NCI-H2171 (cell line): Measurements from ENCODE around the gene DRD5.
"Not testable (repeated sequence)": the region's sequence is repeated elsewhere in the genome, so short reads cannot be mapped to it uniquely, and the experiment has no call there.

Experiments
- DNase-seq: peaks from one replicate; lab custom pipeline; 2025; lab: John Stamatoyannopoulos, UW

DRD5 gene

DNA sequence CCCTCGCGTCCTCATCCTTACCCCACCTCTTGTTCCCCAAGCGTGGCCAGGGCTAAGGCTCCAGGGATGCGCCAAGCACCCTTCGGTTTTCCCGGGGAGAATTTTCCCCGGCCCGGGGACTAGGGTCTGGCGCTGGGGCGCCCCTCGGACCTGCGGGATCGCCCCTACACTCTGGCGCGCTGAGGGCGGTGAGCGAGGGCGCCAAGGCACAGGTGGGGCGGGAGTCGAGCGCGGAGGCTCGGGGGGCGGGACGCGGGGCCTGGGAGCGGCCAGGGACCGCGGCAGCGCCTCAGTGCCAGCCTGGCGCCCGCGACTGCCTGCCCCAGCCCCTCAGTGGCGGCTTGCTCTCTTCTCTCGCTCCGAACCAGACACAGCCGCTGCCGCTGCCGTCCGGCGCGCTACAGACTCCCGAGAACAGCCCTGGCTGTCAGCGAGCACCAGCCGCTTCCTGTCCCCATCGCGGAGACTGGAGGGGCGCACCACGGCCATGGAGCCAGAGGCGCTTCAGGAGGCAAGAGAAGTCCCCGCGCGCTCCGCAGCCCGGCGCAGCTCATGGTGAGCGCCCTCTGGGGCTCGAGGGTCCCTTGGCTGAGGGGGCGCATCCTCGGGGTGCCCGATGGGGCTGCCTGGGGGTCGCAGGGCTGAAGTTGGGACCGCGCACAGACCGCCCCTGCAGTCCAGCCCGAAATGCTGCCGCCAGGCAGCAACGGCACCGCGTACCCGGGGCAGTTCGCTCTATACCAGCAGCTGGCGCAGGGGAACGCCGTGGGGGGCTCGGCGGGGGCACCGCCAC, at the start of gene DRD5:
TSS of gene DRD5 (plus strand) at position 292 of the 793 bp plus-strand sequence. CDS start at position 688, 396 bp downstream.
- no peak for DNase-seq

DNA sequence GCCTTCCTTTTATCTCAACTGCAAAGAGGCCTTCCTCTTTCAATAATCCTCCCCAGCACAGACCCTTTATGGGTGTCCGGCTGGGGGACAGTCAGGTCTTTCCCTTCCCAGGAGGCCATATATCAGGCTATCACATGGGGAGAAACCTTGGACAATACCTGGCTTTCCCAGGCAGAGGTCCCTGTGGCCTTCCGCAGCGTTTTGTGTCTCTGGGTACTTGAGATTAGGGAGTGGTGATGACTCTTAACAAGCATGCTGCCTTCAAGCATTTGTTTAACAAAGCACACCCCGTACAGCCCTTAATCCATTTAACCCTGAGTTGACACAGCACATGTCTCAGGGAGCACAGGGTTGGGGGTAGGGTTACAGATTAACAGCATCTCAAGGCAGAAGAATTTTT, 49.2 kb upstream of the DRD5 start:
- DNase-seq = not testable (repeated sequence)

DNA sequence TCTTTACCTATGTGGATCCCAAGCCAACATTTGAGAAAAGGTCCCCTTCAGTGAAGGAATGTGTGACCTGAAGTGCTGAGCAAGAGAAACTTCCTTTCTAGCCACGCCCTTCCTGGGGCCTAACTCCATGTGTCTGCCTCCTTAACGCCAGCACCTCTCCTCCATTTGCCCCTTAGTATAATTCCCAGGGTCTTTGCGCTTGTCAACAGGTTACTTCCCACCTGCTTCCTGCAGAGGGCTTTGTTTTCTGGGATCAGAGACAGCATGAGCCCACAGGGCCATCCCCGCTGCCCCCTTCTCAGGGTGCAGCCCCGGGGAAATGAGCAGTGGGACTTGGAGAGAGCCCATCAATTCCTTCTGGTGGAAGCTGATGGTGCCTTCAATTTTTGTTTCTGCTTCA, 45.9 kb upstream of the DRD5 start:
- no peak for DNase-seq

DNA sequence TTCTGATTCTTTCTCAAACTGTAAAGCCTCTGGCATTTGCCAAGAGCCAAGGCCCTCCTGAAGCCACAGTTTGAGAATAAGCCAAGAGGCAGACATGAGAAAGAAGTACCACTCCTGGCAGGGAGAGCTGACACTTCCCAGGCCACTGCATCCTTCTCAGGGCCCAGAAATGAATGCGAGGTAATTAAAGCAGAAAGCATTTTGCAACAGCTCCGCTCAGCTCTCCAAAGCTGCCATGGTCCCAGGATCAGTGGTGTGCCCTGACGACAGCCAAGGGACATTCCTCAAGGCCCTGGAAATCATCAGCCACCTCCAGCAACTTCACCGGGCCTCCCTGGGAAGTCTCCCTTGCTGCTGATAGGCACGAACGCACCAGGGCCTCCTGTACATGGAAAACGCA, 44.2 kb upstream of the DRD5 start:
- not testable (repeated sequence) for DNase-seq

DNA sequence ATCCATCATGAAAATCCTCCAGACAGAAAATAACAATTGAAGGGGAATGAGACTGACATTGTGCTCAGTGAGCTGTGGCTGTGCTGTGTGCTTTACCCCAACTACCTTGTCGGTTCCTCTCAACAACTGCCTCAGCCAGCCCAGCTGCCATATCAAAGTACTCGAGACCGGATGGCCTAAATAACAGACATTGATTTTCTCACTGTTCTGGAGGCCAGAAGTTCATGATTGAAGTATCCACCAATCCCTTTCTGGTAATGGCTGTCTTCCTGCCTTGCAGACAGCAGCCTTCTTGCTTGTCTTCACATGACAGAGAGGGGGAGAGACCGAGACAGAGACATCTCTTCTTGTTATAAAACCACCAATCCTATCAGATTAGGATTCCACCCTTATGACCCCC, 37.6 kb upstream of the DRD5 start:
- DNase-seq = not testable (repeated sequence)

DNA sequence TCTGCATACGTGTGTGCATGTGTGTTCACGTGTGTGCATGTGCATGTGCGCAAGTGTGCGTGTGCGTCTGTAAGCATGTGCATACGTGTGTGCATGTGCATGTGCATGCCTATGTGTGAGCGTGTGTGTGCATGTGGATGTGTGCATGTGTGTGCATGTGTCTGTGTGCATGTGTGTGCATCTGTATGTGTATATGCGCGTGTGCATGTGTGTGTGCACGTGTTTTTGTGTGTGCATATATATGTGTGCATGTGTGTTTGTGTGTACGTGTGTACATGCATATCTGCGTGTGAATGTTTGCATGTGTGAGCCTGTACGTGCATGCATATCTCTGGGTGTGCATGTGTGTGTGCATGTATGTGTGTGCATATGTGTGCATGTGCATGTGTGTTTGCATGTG, 35.7 kb upstream of the DRD5 start:
- DNase-seq = no peak

DNA sequence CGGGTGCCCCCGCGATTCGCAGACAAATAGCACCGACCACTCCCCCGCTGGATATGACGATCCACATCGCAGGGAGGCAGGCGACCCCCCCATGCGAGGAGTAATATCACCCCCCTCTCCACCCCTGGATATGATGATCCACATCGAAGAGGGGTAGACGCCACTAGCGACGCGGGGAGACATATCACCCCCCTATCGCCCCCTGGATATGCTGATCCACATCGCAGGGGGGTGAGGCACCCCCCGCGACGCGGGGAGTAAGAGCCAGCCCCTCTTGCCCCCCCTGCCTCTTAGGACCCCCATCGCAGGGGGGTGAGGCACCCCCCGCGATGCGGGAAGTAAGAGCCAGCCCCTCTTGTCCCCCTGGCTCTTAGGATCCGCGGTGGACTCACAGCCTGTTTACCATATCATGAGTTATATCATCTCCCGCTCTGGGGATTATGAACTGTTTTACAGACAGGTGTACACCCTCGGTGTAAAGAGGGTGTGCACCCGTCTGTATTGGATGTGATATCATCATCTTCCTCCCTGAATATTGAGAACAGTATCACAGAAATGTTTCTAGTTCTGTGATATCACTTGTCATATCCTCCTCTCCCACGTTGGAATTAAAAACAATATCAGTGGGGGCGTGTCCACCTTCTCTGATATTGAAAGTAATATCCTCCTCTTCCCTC, 22.7 kb upstream of the DRD5 start:
- DNase-seq = no peak

DNA sequence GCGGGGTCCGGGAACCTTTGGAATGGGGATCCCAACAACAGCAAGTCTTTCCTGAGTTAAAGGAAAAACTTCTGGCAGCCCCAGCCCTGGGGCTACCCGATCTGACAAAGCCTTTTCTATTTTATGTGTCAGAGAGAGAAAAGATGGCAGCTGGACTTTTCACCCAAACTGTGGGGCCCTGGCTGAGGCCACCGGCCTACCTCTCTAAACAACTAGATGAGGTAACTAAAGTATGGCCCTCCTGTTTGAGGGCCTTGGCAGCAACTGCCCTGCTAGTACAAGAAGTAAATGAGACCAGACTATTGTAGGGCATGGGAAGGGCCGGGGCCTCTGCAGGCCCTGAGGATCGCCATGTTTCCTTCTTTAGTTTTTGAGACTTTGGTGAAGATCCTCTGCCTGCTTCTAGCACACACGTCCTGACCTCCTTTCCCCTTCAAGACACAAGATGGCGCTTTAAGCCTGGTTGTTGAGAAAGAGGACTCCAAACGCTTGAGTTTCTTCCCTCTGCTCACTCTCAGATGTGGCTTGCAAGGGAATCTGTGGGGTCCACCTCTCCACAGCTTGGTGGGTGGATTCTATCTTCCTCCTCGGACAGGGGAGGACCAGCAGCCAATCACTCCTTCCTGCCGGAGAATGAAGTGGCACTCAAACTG, 18.5 kb upstream of the DRD5 start:
- peak; percentile 28 for DNase-seq

DNA sequence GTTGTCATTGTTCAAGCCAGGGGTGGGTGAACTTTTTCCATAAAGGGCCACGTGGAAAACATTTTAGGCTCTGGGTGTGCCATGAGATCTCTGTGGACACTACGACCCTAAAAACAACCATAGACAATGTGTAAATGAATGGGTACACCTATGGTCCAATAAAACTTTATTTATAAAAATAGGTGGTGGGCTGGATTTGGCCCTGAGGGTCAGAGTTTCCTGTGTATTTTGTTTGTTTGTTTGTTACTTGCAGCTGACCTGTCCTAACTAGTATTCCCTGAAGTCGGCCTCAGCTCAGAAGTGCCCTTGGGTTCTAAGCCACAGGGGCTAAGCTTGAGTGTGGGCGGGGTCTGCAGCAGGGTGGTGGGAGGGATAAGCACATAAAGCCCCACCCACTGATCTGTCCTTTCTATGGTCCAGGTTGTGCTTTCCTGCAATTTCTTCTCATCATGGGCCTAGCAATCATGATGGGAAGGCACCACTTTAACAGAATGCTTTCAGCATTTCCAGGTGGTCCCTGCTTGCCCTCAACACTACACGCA, 17.2 kb upstream of the DRD5 start:
- DNase-seq = no peak

DNA sequence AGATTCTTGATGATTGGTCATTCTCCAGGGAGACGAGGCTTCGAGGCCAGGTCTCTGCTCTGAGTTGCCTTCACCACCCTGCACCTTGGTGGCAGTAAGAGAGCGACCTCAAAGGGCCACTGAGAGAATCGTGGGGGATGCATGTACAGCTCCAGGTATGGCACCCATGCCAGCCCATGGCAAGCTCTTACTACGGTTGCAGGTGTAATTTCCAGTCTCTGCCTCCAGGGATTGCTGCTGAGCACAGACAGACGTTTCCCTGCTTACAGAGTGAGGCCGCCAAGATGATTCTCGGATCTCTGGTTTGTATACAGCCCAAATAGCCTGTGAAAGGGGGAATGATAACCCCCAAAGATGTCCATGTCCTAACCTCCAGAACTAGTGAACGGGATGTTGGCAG, 16.3 kb upstream of the DRD5 start:
- DNase-seq = no peak

DNA sequence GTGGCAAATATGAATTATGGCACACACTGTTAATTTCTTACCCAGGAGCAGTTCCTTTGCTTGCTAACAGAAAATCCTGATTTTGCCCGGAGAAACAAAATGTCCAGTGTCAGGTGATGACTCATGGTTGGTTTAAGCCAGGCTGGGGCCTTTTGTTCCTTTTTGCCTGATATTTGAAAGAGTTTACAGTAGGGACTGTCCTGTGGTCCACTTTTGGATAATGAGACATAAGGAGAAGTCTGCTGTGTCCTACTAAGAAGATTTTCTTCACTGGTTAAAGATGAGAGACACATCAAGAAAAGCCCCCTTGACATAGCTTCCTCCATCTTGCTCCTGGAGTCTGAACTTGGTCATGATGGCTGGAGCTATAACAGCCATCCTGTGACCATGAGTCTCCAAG, 12.1 kb upstream of the DRD5 start:
- no peak for DNase-seq

DNA sequence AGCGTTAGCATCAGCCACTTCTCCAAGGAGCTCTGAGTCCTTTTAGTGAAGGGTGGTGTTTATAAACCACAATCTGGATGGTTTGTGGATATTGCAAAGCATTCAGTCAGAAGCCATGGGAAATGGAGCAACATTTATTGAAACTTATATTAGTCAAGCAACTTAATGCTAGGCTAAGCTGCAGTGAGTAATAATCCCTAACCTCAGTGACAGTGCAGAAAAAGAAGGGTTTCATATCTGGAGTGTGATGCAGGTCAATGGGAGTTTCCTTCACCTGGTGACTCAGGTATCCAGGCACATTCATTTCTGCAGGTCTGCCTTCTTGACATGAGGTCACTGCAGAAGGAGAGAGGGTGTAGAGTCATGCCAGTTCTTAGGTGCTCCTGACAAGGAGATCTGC, 10.4 kb upstream of the DRD5 start:
- no peak for DNase-seq

DNA sequence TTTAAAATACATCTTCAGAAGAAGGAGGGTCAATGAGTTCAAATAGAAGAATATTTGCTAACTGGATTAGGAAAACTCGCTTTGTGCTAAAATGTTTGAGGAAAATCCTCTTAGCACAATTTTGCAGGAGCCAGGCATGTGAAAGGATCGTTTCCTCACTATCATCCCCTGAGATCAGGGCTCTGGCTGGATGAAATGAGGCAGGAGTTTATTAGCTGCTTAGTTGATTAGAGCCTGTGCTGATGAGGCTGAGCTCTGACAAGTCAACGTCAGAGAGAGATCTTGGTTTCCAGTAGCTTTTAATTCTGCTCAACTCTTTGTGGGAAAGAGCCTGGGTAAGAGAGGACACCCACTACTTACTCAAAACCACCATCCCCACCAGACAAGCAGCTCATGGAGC, 8.0 kb upstream of the DRD5 start:
- DNase-seq = no peak

DNA sequence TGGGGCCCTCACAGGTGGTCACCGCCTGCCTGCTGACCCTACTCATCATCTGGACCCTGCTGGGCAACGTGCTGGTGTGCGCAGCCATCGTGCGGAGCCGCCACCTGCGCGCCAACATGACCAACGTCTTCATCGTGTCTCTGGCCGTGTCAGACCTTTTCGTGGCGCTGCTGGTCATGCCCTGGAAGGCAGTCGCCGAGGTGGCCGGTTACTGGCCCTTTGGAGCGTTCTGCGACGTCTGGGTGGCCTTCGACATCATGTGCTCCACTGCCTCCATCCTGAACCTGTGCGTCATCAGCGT, 652 bp downstream of the DRD5 start:
- no peak for DNase-seq

DNA sequence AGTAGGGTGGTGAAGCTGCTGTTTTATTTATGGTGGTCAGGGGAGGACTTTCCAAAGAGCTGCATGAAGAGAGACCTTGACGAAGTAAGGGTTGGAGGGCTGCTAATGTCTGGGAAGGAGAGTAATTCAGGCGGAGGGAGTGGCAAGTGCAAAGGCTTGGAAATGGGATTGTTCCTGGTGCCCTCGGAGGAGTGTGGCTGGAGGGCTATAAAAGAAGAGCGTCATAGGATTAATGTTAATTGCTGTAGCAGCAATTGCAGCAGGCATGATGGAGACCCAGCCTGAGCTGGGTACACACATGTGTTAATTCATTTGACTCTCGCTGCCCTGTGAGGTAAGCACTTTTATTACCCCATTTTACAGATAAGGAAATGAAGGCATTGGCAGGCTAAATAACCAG, 4.5 kb downstream of the DRD5 start:
- DNase-seq = not testable (repeated sequence)

DNA sequence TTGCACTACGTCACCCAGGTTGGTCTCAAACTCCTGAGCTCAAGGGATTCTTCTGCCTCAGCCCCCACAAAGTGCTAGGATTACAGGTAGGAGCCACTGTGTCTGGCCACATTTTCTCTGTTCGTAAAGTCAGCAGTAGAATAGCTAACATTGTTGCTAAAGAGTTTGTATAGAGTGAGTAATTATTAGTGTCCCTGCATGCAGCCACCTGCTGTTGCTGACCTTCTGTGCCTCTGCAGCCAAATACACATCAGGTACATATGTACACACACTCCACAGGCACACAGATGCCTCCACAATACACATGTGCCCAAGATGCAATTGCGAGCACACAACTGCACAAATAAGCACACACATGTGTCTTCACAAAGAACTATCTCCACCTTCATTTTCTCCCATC, 10.9 kb downstream of the DRD5 start:
- DNase-seq = no peak

DNA sequence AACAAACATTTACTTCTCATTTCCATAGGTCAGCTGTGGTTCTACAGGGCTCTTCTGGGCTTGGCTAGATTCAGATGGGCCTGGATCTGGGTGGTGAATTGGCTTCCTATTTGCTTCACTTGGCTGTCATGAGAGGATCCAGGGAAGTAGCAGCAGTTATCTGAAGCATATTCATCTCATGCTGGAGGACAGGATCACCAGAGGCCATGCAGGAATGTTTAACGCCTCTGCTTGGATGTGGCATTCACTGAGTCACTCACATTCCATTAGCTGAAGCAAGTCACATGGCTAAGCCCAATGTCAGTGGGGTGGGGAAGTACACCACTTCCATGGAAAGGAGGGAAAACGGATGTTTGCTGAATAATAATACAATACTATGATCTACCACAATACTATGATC, 15.2 kb downstream of the DRD5 start:
- not testable (repeated sequence) for DNase-seq

DNA sequence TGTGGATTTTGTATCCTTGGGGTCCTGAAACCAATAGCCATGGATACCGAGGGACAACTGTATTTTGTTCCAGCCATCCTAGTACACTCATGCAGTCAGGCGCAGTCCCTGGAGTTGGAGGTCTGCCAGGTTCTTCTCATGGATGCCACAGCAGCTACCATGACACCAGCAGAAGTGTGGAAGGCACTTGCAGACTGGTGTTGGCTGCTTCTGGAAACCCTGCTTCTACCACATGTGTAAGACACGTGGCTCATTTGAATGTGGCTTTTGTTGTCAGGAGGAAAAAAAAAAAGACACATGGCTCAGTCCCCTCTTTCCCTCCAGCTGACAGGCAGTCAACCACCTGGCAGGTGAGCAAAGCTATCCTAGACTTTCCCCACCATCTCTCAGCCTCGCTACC, 19.4 kb downstream of the DRD5 start:
- peak; percentile 20 for DNase-seq

DNA sequence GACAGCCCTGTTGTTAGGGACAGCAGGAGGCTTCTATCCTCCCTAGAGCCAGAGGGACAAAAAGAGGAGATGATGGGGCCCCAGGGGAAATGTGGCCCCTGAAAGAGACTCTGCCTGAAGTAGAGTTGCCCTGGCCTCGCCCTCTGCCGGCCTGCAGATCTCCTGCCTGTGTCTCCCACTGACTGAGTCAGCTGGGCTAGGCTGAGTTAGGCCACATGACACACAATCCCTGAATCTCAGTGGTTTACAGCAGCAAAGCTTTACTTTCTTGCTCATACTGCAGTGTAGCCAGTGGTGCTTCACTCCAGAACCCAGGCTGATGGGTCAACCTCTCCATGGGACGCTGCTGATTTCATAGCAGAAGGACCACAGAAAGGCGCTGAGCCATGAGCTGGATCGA, 23.5 kb downstream of the DRD5 start:
- no peak for DNase-seq

DNA sequence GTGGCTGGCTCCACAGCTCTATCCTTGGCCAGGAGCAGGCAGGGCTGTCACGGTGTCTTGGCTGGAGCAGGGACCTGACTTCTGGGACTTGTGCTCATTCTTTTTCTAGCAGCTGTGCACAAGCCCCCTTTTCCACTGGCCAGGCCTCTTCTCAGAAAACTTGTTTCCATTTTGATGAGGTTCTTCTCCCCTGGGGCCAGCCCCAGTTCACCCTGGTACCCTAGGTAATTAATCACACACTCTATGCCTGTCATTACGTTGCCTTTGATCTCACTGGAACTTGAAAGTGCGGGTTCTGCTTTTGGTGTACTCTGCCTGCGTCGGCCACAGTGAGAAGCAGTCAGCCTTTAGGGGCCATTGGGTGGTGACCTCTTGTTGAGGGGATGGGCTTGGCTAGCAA, 26.6 kb downstream of the DRD5 start:
- DNase-seq = no peak

DNA sequence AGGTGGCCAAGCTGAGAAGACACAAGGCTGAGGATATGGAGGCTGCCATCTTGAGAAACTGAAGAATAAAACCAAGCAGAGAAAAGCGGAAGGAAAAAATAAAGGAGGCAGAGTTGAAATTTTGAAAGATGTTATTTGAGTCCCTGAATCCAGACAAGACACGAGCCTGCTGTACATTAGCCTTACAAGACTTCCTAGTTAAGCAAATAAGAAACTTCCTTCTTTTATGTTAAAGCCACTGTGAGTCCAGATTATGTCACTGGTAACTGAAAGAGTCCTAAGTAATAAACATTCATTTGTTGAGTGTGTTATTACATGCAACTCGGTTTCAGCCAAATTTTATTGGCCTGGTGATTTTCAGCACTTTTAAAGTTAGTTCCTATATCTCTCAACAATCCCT, 30.4 kb downstream of the DRD5 start:
- DNase-seq = no peak

DNA sequence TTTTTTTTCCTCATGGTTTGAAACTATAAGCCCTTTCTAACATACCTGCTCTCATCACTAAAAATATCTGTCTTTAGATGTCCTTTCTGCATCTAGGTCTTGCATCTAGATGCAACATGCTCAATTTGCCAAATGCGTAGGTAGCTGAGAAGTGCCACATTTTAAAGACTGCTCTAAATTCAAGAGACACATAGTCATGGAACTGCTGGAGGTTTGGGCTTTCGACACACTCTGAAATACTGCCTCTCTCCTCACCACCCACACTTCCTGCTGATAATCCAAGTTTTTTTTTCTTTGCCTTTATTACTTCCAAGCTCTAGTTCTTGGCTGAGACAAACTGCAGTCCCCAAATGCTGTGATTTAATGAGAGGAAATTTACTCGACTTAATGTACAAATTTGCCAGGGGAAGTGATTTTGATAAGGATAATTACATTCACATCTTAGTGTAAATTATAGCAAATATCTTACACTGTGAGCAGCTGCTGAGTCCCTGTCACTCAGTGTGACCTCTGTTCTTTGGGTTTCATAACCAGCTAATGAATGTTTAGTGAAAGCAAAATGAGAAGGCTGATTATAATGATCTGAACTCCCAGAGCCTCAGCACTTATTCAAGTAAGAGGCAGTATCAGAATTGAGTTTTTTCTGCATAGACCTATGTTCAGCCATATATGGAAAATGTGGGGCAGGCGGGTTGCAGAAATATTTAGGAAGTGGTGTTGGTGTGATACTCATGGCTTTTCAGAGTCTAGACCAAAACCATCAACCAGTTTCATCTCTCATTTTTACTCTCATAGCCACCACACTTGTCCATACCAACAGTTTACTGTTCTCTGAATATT, 31.3 kb downstream of the DRD5 start:
- no peak for DNase-seq
